Thyroid gland (tissue), 4 donors: ENCODE measurements around the gene ADCY10.

ENCODE experiments used
- POLR2A ChIP-seq, 2 donors: fragments of 450-650 bp; IDR thresholded peaks; one replicate each; pipeline ENCODE4 v1.6.1; 2017; ENCODE audit warnings: antibody characterized with exemption in 2 of 2, mild to moderate bottlenecking in 2 of 2, moderate library complexity in 1 of 2
- TF ChIP-seq, protein P1 (sequence below), 6 experiments: fragments of 200-600 bp in 3 of 6; fragments of 450-650 bp in 3 of 6; sonication (generic) in 3 of 6; IDR thresholded peaks; one replicate each; pipeline ENCODE4 v1.5.1; 2016 to 2019; ENCODE audit warnings: antibody characterized with exemption in 6 of 6, mild to moderate bottlenecking in 2 of 6, inconsistent platforms in 1 of 6, moderate library complexity in 1 of 6

DNA sequence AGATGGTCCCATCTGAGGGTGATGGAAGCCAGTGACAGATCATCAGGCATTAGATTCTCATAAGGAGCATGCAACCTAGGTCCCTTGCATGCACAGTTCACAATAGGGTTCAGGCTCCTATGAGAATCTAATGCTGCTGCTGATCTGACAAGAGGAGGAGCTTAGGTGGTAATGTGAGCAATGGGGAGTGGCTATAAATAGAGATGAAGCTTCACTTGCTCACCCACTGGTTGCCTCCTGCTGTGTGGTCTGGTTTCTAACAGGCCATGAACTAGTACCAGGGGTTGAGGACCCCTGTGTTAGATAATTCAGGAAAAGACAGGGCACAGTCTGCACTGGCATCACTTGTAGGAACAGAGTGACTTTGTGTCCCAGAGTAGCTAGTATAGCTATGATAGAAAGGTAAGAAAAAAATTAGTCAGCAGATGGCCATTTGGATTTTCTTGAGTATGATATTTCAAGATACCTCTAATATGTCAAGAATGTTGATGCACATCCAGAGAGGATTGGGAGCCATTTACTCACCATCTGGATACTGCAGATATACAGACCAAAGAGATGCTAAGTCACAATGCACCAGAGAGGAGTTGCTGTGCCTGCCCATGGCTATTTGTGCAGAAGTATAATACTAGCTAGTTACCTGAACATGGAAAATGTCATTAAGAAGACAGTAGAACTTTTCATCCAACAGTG, 53.6 kb downstream of the ADCY10 start:
- no peak for TF ChIP-seq POLR2A (IDR thresholded peaks at IDR 0.05)
- TF ChIP-seq, protein P1, sequence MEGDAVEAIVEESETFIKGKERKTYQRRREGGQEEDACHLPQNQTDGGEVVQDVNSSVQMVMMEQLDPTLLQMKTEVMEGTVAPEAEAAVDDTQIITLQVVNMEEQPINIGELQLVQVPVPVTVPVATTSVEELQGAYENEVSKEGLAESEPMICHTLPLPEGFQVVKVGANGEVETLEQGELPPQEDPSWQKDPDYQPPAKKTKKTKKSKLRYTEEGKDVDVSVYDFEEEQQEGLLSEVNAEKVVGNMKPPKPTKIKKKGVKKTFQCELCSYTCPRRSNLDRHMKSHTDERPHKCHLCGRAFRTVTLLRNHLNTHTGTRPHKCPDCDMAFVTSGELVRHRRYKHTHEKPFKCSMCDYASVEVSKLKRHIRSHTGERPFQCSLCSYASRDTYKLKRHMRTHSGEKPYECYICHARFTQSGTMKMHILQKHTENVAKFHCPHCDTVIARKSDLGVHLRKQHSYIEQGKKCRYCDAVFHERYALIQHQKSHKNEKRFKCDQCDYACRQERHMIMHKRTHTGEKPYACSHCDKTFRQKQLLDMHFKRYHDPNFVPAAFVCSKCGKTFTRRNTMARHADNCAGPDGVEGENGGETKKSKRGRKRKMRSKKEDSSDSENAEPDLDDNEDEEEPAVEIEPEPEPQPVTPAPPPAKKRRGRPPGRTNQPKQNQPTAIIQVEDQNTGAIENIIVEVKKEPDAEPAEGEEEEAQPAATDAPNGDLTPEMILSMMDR (IDR thresholded peaks at IDR 0.05), result no peak
